Loucy (cell line): ENCODE results near the gene PLPP4.

Source experiments
- CTCF ChIP-seq: fragments of 200-600 bp; sonication (generic); conservative IDR thresholded peaks from 2 replicates; pipeline ENCODE4 v1.5.1; 2014; ENCODE audit warnings: mild to moderate bottlenecking, antibody characterized with exemption, low read length
- EZH2phosphoT487 ChIP-seq: fragments of 200-600 bp; IDR thresholded peaks from 2 replicates; pipeline ENCODE4 v1.6.1; 2018; ENCODE audit warnings: antibody characterized with exemption, mild to moderate bottlenecking, moderate library complexity, borderline replicate concordance

GRCh38 chr10:120587061-120587460, 130.0 kb downstream of the PLPP4 start:
- TF ChIP-seq CTCF (no peak), EZH2phosphoT487 (no peak)
